Activated T-cell treated with anti-CD3 and anti-CD28 coated beads, Interleukin-2, amount 50 U/mL, for 4 hours (primary cell): ENCODE data around the gene MOB3B. TPM values are rescaled to one million over a fixed set of nuclear protein-coding genes. Genes with fewer than 3 reads are reported as not detected.

Experiments
- ATAC-seq, 2 donors: fragments of 200-7000 bp; cut with Tn5 transposase; one replicate each; pipeline ENCODE4 v1.10.0; 2021
- DNase-seq: peaks from one replicate; pipeline ENCODE4 v3.0.0-alpha.2; 2020
- H3K27me3 Mint-ChIP-seq: one replicate; pipeline ENCODE4 v1.8.0; 2021; ENCODE audit warnings: low read depth, mixed read lengths
- H3K36me3 Mint-ChIP-seq: one replicate; pipeline ENCODE4 v1.8.0; 2022; ENCODE audit warnings: mixed read lengths; ENCODE audit not compliant: insufficient read depth
- H3K4me1 Mint-ChIP-seq: one replicate; pipeline ENCODE4 v1.8.0; 2021; ENCODE audit warnings: low read depth, mixed read lengths
- H3K4me3 Mint-ChIP-seq: one replicate; pipeline ENCODE4 v1.8.0; 2021; ENCODE audit warnings: mild to moderate bottlenecking, moderate library complexity, mixed read lengths
- H3K9me3 Mint-ChIP-seq: one replicate; pipeline ENCODE4 v1.8.0; 2021; ENCODE audit warnings: mixed read lengths
- total RNA-seq, 3 donors: library from RNA; stranded (reverse); gene quantifications; one replicate each; pipeline ENCODE4 v1.2.1, GENCODE V29; 2021

MOB3B gene
- total RNA-seq, 3 donors from 2014 or later: 0.45 to 0.96 (median 0.57) TPM

GRCh38 chr9:27338527-27338903, 191.1 kb downstream of the MOB3B start:
- H3K4me3 Mint-ChIP-seq: no peak overlapping the region
- ATAC-seq (no peak), DNase-seq (no peak)
- H3K27me3 Mint-ChIP-seq: no peaks in the 10 kb centered on the region
- no peaks in the 10 kb centered on the region for H3K36me3 Mint-ChIP-seq
- no peaks in the 10 kb centered on the region for H3K4me1 Mint-ChIP-seq
- no peaks in the 10 kb centered on the region for H3K9me3 Mint-ChIP-seq

GRCh38 chr9:27337833-27338526, 191.6 kb downstream of the MOB3B start:
- no peaks in the 10 kb centered on the region for H3K4me1 Mint-ChIP-seq
- H3K9me3 Mint-ChIP-seq: no peaks in the 10 kb centered on the region
- no peak overlapping the region for H3K4me3 Mint-ChIP-seq
- DNase-seq (no peak), ATAC-seq (no peak)
- no peaks in the 10 kb centered on the region for H3K27me3 Mint-ChIP-seq
- no peaks in the 10 kb centered on the region for H3K36me3 Mint-ChIP-seq

DNA sequence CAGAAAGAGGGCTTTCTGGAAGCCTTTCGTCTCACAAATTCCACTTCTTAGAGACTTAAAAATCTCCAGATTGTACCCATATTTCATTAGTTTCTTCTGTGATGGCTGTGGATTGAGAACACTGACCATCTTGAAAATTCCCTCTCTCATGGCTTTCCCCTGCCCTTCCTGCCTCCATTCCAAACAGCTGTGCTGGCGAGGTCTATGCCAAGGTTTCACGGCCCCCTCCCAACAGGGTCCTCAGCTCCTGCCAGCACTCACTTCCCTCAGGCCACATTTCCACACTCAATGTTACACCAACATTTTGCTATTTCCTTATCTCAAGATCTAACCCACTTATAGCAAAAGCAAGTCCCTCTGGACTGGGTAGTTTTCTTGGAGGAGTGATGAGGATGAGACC, 192.4 kb downstream of the MOB3B start:
- no peak for DNase-seq

DNA sequence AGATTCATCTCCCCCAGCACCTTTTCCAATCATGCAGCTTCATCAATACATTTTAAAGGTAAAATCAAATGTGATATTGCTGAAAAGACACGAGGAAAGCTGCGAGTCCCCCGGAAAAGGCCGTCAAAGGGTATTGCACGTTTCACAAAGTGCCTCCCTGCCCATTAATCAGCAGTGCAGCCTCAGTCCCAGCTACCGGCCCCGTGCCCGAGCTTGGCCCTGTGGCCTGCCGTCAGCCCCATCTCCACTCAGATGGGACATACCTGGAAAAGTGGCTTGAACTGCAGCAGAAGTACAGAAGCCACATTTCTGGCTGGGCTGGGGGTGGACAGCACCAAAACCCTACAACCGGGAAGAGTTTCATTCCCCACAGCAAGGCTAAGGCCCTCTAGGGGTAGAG, 192.8 kb downstream of the MOB3B start:
- Mint-ChIP-seq H3K4me1 (no peaks in the 10 kb centered on the region), H3K27me3 (no peaks in the 10 kb centered on the region), H3K9me3 (no peaks in the 10 kb centered on the region), H3K36me3 (no peaks in the 10 kb centered on the region), H3K4me3 (no peak overlapping the region)
- DNase-seq (no peak), ATAC-seq (no peak)

More for the DNA sequence above, 192.4 kb downstream of the MOB3B start:
- Mint-ChIP-seq H3K4me3 (no peak overlapping the region), H3K27me3 (no peaks in the 10 kb centered on the region), H3K9me3 (no peaks in the 10 kb centered on the region), H3K4me1 (no peaks in the 10 kb centered on the region), H3K36me3 (no peaks in the 10 kb centered on the region)
- no peak for ATAC-seq

DNA sequence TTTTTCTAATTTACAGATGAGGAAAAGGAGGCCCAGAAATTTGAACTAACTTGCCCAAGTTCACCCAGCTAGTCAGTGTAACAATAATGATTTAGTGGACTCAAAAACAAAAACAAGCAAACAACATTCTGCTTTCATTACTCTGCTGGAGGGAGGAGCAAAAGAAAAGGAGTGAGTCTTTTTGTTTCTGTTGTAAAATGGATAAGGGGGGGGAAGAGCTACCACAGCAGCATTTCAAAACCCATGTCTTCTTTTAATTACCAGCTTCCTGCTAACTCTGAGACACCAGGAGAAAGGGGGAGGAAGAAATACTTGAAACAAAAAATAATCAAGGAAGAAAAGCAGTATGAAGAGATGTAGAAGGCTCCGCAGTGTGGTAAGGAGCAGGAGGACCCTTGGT, 193.5 kb downstream of the MOB3B start:
- Mint-ChIP-seq H3K27me3 (peaks cover 4% of the 10 kb centered on the region), H3K4me3 (no peak overlapping the region), H3K4me1 (no peaks in the 10 kb centered on the region), H3K9me3 (no peaks in the 10 kb centered on the region), H3K36me3 (no peaks in the 10 kb centered on the region)
- ATAC-seq (no peak), DNase-seq (no peak)

GRCh38 chr9:27335075-27335474, 194.5 kb downstream of the MOB3B start:
- DNase-seq (no peak), ATAC-seq (no peak)
- H3K9me3 Mint-ChIP-seq: no peaks in the 10 kb centered on the region
- no peaks in the 10 kb centered on the region for H3K4me1 Mint-ChIP-seq
- H3K27me3 Mint-ChIP-seq: peaks cover 4% of the 10 kb centered on the region
- H3K4me3 Mint-ChIP-seq: no peak overlapping the region
- no peaks in the 10 kb centered on the region for H3K36me3 Mint-ChIP-seq

DNA sequence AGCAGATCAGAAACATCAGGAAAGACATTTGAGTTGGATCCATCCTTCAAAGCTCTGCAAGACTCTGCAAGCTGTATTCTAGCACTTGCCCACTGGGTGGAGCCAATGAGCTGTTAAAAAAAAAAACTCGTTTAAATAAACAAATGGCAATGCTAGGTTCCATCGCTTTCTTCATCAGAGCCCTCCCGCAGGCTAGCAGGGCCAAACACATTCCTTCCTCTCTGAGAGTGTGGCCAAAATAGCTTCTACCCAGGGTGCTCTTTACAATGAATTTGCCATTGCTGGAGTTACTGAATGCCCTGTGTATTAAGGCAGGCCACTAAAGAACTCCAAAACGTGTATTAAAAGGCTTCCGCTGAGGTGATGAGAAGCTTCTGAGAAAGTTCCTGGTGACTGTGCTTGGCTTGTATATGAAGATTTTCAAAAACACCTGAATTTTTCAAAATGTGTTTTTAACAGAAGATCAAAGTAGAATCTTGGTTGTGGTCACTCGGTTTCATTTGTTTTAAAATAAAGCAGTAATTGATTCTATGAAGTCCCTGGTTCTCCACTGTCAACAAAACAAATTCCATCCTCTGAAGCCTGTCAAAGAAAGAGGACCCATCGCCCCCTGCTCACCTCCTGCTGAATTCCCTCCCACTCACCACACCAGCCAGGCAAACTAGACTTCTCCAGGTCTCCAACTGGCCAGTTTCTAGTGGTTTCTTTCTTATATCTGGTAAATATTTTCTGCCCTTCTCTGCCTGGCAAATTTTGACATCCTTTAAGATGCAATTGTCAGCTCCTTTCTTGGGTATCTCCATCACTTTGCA, 196.2 kb downstream of the MOB3B start:
- ATAC-seq: peak; percentile 38 to 67

DNA sequence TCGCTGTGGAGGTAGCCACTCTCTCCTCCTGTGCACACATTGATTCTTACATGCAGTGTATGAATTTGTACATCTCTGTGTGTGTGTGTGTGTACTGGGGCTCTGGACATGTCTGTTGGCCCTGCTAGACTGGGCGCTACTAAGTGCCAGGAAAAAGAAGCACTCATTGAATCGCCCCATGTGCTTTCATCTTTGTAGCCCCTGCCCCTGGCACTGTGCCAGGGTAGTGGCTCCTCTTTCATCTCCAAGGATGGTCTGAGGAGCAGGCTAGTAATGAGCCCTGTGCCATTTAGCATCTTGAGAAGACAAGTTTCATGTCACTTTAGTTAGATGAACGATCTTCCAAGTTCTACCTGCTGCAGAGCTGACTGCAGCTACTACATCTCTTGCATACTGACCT, 198.2 kb downstream of the MOB3B start:
- DNase-seq: no peak
- Mint-ChIP-seq H3K9me3 (no peaks in the 10 kb centered on the region), H3K4me1 (no peaks in the 10 kb centered on the region), H3K4me3 (no peak overlapping the region), H3K36me3 (no peaks in the 10 kb centered on the region), H3K27me3 (peaks cover 4% of the 10 kb centered on the region)
- no peak for ATAC-seq

More for the DNA sequence above, 196.2 kb downstream of the MOB3B start:
- peak; percentile 35 for DNase-seq
- Mint-ChIP-seq H3K4me1 (no peaks in the 10 kb centered on the region), H3K27me3 (peaks cover 4% of the 10 kb centered on the region), H3K36me3 (no peaks in the 10 kb centered on the region), H3K4me3 (no peak overlapping the region), H3K9me3 (no peaks in the 10 kb centered on the region)

DNA sequence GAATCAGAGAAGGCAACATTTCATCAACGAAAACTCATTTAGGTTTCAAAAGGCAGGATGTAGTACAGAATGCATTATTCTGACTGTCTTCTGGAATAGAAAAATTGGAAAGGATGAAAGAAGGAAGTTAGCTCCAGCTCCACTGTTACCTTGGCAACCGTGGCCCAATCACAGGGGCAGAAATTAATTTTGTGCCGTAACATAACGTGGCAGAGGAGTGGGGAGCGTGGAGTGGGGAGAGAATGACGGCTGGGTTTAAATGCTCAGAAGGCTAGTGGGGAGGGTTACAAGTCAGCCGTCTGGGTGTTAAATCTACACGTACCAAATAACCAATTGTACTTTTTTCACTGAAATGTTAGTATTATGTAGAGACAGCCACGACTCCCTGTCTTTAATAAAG, 200.3 kb downstream of the MOB3B start:
- Mint-ChIP-seq H3K4me3 (no peak overlapping the region), H3K4me1 (no peaks in the 10 kb centered on the region)
- no peak for ATAC-seq

GRCh38 chr9:27328483-27328882, 201.1 kb downstream of the MOB3B start:
- DNase-seq (no peak), ATAC-seq (no peak)
- no peaks in the 10 kb centered on the region for H3K36me3 Mint-ChIP-seq
- H3K4me1 Mint-ChIP-seq: no peaks in the 10 kb centered on the region
- H3K27me3 Mint-ChIP-seq: peaks cover 7% of the 10 kb centered on the region
- H3K9me3 Mint-ChIP-seq: no peaks in the 10 kb centered on the region
- H3K4me3 Mint-ChIP-seq: no peak overlapping the region

More for the DNA sequence above, 200.3 kb downstream of the MOB3B start:
- Mint-ChIP-seq H3K9me3 (no peaks in the 10 kb centered on the region), H3K36me3 (no peaks in the 10 kb centered on the region), H3K27me3 (peaks cover 7% of the 10 kb centered on the region)
- DNase-seq: no peak

GRCh38 chr9:27311184-27311583, 218.4 kb downstream of the MOB3B start:
- Mint-ChIP-seq H3K27me3 (no peaks in the 10 kb centered on the region), H3K36me3 (no peaks in the 10 kb centered on the region), H3K9me3 (no peaks in the 10 kb centered on the region), H3K4me1 (no peaks in the 10 kb centered on the region), H3K4me3 (no peak overlapping the region)
- no peak for DNase-seq
- no peak for ATAC-seq

DNA sequence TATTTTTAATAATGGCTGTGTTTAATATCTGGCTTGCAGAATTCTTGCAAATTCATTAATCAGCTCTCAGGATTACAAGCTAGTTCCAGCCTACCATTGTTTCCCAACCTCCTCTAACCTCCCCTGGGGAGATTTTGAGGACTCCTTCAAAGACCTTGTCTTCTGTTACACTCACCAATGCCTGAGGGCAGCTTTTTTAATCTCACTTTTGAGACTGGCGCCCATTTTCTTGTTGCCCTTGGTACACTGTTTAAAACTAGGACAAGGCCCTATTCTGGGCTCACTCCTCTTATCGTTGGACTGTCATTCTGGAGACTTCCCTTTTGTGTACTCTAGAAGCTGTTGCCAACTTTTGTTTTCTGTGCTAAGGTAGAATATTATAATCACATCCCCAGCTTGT, 219.0 kb downstream of the MOB3B start:
- ATAC-seq: no peak
- no peaks in the 10 kb centered on the region for H3K4me1 Mint-ChIP-seq
- no peaks in the 10 kb centered on the region for H3K36me3 Mint-ChIP-seq
- no peak overlapping the region for H3K4me3 Mint-ChIP-seq
- no peaks in the 10 kb centered on the region for H3K27me3 Mint-ChIP-seq
- no peaks in the 10 kb centered on the region for H3K9me3 Mint-ChIP-seq
- no peak for DNase-seq

GRCh38 chr9:27308691-27309390, 220.8 kb downstream of the MOB3B start:
- no peak for ATAC-seq
- Mint-ChIP-seq H3K36me3 (no peaks in the 10 kb centered on the region), H3K27me3 (no peaks in the 10 kb centered on the region), H3K4me1 (no peaks in the 10 kb centered on the region), H3K9me3 (no peaks in the 10 kb centered on the region), H3K4me3 (no peak overlapping the region)
- DNase-seq: no peak

- no peak for ATAC-seq
- no peaks in the 10 kb centered on the region for H3K4me1 Mint-ChIP-seq
- H3K27me3 Mint-ChIP-seq: peaks cover 3% of the 10 kb centered on the region
- H3K36me3 Mint-ChIP-seq: no peaks in the 10 kb centered on the region
- no peaks in the 10 kb centered on the region for H3K9me3 Mint-ChIP-seq
- no peak overlapping the region for H3K4me3 Mint-ChIP-seq
- DNase-seq: no peak
Observed at GRCh38 chr9:27304521-27304920, 225.1 kb downstream of the MOB3B start.
